K562 (cell line): Measurements from ENCODE around the gene MBD1. TPM values are rescaled to one million over a fixed set of nuclear protein-coding genes. Genes with fewer than 3 reads are reported as not detected.

ENCODE experiments used
- ATAC-seq: fragments of 200-7000 bp; cut with Tn5 transposase; 3 replicates; pipeline ENCODE4 v1.9.1; 2020; ENCODE audit warnings: moderate library complexity
- BruUV-seq: library from RNA; stranded (reverse); fragments of 400-500 nt; replicated peaks from 2 replicates; lab custom pipeline; 2021; lab: Mats Ljungman, UMichigan
- CTCF ChIA-PET: fragments of 300-600 bp; formaldehyde crosslinking; extraction: SDS; loops from one replicate; lab custom pipeline; 2021; ENCODE audit warnings: low intra/inter-chr PET ratio; lab: Yijun Ruan, JAX
- POLR2A ChIA-PET: fragments of 300-600, 350-650 bp; sonication (Branson Sonifier 250); formaldehyde crosslinking; extraction: SDS; loops from one replicate; lab custom pipeline; 2021; ENCODE audit warnings: antibody characterized with exemption, inconsistent platforms; lab: Yijun Ruan, JAX
- DNase-seq, 4 experiments: peaks; one replicate each; pipeline versions ENCODE4 v3.0.0 to v3.0.0-alpha.2; 2011 to 2018; ENCODE audit warnings: low spot score in 3 of 4, mixed read lengths in 3 of 4; ENCODE audit errors: extremely low read depth in 1 of 4
- FAIRE-seq: peaks from 2 replicates; lab custom pipeline; 2011; peaks lifted over from hg19 to GRCh38; lab: Jason Lieb, UNC
- H2AFZ ChIP-seq: 2 replicates; pipeline ENCODE4 v1.6.0; 2011; ENCODE audit warnings: low read depth, low read length, control low read depth, inconsistent platforms
- H3K27ac ChIP-seq: fragments of 200-600 bp; 3 replicates; pipeline ENCODE4 v1.8.0; 2011; ENCODE audit warnings: low read depth, mild to moderate bottlenecking, control low read depth, inconsistent platforms, low read length, moderate library complexity, mixed read lengths; ENCODE audit errors: extremely low read depth
- H3K27me3 ChIP-seq, 2 experiments: fragments of 300-600 bp in 1 of 2; 2 replicates in 1 of 2; 3 replicates in 1 of 2; pipeline versions ENCODE4 v1.6.0 to v1.8.0; 2011; ENCODE audit warnings: inconsistent platforms in 2 of 2, low read length in 2 of 2, mild to moderate bottlenecking in 1 of 2, mixed read lengths in 1 of 2, moderate library complexity in 1 of 2; ENCODE audit not compliant: control insufficient read depth in 2 of 2, insufficient read depth in 2 of 2
- H3K36me3 ChIP-seq: fragments of 300-600 bp; 3 replicates; pipeline ENCODE4 v1.8.0; 2011; ENCODE audit warnings: mild to moderate bottlenecking, low read length, inconsistent platforms; ENCODE audit not compliant: control insufficient read depth, insufficient read depth
- H3K4me1 ChIP-seq, 2 experiments: fragments of 200-600 bp in 1 of 2; replicated peaks in 1 of 2; 2 replicates in 1 of 2; 3 replicates in 1 of 2; pipeline versions ENCODE4 v1.5.1 to v1.8.0; 2011; ENCODE audit warnings: inconsistent platforms in 2 of 2, low read length in 2 of 2, mild to moderate bottlenecking in 1 of 2, mixed read lengths in 1 of 2, moderate library complexity in 1 of 2; ENCODE audit not compliant: control insufficient read depth in 2 of 2, insufficient read depth in 2 of 2
- H3K4me2 ChIP-seq: 2 replicates; pipeline ENCODE4 v1.6.1; 2011; ENCODE audit warnings: low read length, control low read depth, inconsistent platforms, mixed read lengths; ENCODE audit not compliant: insufficient read depth
- H3K4me3 ChIP-seq: fragments of 200-600 bp; sonication (generic), shearing (Covaris generic); 2 replicates; pipeline ENCODE4 v1.5.1; 2016; ENCODE audit warnings: control low read depth, inconsistent platforms
- H3K79me2 ChIP-seq: fragments of 200-600 bp; 3 replicates; pipeline ENCODE4 v1.8.0; 2011; ENCODE audit warnings: low read length, inconsistent platforms; ENCODE audit not compliant: control insufficient read depth, insufficient read depth
- H3K9ac ChIP-seq, 2 experiments: 2 replicates each; pipeline versions ENCODE4 v1.6.0 to v1.6.1; 2011; ENCODE audit warnings: low read depth in 2 of 2, low read length in 2 of 2, control low read depth in 1 of 2, inconsistent platforms in 1 of 2, mild to moderate bottlenecking in 1 of 2, mixed read lengths in 1 of 2; ENCODE audit not compliant: insufficient read depth in 1 of 2
- H3K9me1 ChIP-seq: one replicate; pipeline ENCODE4 v1.6.0; 2011; ENCODE audit warnings: inconsistent platforms, mild to moderate bottlenecking, low read length, moderate library complexity; ENCODE audit not compliant: control insufficient read depth, insufficient read depth
- H3K9me3 ChIP-seq: replicated peaks from 2 replicates; pipeline ENCODE4 v1.5.1; 2011; ENCODE audit warnings: low read depth, low read length, inconsistent platforms; ENCODE audit not compliant: control insufficient read depth, insufficient read depth
- H4K20me1 ChIP-seq: replicated peaks from 2 replicates; pipeline ENCODE4 v1.6.1; 2011; ENCODE audit warnings: low read length, inconsistent platforms, mixed read lengths; ENCODE audit not compliant: control insufficient read depth, insufficient read depth
- DIDO1 ChIP-seq: fragments of 450-650 bp; IDR thresholded peaks from 2 replicates; pipeline ENCODE4 v1.6.1; 2016; ENCODE audit warnings: low read depth, missing biosample characterization, missing genetic modification characterization
- ESRRB ChIP-seq: fragments of 250-450 bp; sonication (Bioruptor Pico); IDR thresholded peaks from 2 replicates; pipeline ENCODE4 v1.5.0; 2020; ENCODE audit warnings: mild to moderate bottlenecking, moderate library complexity, borderline replicate concordance
- GABPA ChIP-seq: fragments of 200-800 bp; sonication (Bioruptor generic); conservative IDR thresholded peaks from 2 replicates; pipeline ENCODE4 v1.6.1; 2016; ENCODE audit warnings: low read depth, missing genetic modification characterization, missing compliant biosample characterization
- HNRNPH1 ChIP-seq: fragments of 200-400 bp; formaldehyde crosslinking; optimal IDR thresholded peaks from 2 replicates; pipeline ENCODE3; 2017; ENCODE audit warnings: low read depth, mild to moderate bottlenecking, low read length, moderate library complexity
- KAT8 ChIP-seq: fragments of 450-650 bp; IDR thresholded peaks from 2 replicates; pipeline ENCODE4 v1.6.1; 2016; ENCODE audit warnings: low read depth, mild to moderate bottlenecking
- NFIC ChIP-seq: fragments of 450-650 bp; IDR thresholded peaks from 2 replicates; pipeline ENCODE4 v1.6.1; 2017; ENCODE audit warnings: mild to moderate bottlenecking, inconsistent platforms
- NR2C2 ChIP-seq, 2 experiments: fragments of 200-800 bp in 1 of 2; sonication (Bioruptor generic) in 1 of 2; sonication (generic) in 1 of 2; formaldehyde crosslinking in 1 of 2; IDR thresholded peaks; 2 replicates each; pipeline versions ENCODE4 v1.6.1 to v1.8.0; 2016 to 2022; ENCODE audit warnings: mild to moderate bottlenecking in 1 of 2, missing compliant biosample characterization in 1 of 2, missing genetic modification characterization in 1 of 2, missing genetic modification reagents in 1 of 2
- PCBP2 ChIP-seq: fragments of 200-400 bp; formaldehyde crosslinking; IDR thresholded peaks from 2 replicates; pipeline ENCODE4 v1.6.1; 2018; ENCODE audit warnings: low read length, low read depth, mild to moderate bottlenecking, moderate library complexity; ENCODE audit not compliant: poor library complexity, severe bottlenecking
- SETDB1 ChIP-seq: IDR thresholded peaks from one replicate; pipeline ENCODE4 v1.6.1; 2012; ENCODE audit warnings: low read length, control low read depth, inconsistent platforms
- SP2 ChIP-seq: IDR thresholded peaks from 2 replicates; pipeline ENCODE4 v1.6.1; 2011; ENCODE audit warnings: mild to moderate bottlenecking, low read depth, low read length, moderate library complexity; ENCODE audit not compliant: poor library complexity, severe bottlenecking; ENCODE audit errors: extremely low read depth
- WGBS: fragments of 100-300 bp; shearing (Covaris generic); methylation state at CpG from one replicate; pipeline ENCODE4 v1.1.6; 2016; ENCODE audit warnings: low coverage, mixed read lengths; ENCODE audit not compliant: insufficient coverage; ENCODE audit errors: missing lambda C conversion rate; 5-methylcytosine and 5-hydroxymethylcytosine counted together
- in situ Hi-C: fragments of 300-500 bp; cut with MboI; formaldehyde crosslinking; loops from 4 replicates; pipeline ENCODE4 v1.15.0; 2018; ENCODE audit warnings: inconsistent platforms, mixed read lengths
- intact Hi-C: fragments of 100-400 bp; cut with micrococcal nuclease; formaldehyde crosslinking; loops from 2 replicates; pipeline ENCODE4 v1.14.2; 2022
- polyA plus RNA-seq, 8 experiments: library from polyadenylated mRNA; depleted of rRNA in 4 of 8; stranded (reverse) in 5 of 8; unstranded in 3 of 8; fragments of >200 nt; fragmentation: Nextera tagmentation in 2 of 8; fragmentation: Illumina TruSeq in 1 of 8; extraction: Ambion mirVana in 2 of 8; extraction: Trizol in 1 of 8; gene quantifications; 2 replicates each; pipeline versions ENCODE4 v1.2.1 to v1.2.3, GENCODE V29; 2011 to 2014; ENCODE audit warnings: inconsistent platforms in 1 of 8, missing spikeins in 1 of 8
- total RNA-seq, 7 experiments: library from RNA; depleted of rRNA in 6 of 7; stranded (reverse); fragments of >200 nt in 6 of 7; fragmentation: Illumina TruSeq in 2 of 7; extraction: Trizol in 2 of 7; gene quantifications; 2 replicates each; pipeline versions ENCODE4 v1.2.1 to v1.2.3, GENCODE V29; 2011 to 2021; ENCODE audit warnings: low replicate concordance in 1 of 7
- TF ChIP-seq, protein P1 (sequence below): IDR thresholded peaks from 3 replicates; pipeline ENCODE4 v1.6.1; 2011; ENCODE audit warnings: borderline replicate concordance, mild to moderate bottlenecking; ENCODE audit not compliant: insufficient read length, insufficient read depth
- TF ChIP-seq, protein P2 (sequence below): fragments of 250-450 bp; sonication (Bioruptor Pico); IDR thresholded peaks from 2 replicates; pipeline ENCODE4 v1.8.0; 2022; ENCODE audit warnings: moderate library complexity, mild to moderate bottlenecking, inconsistent platforms

The MBD1 gene
- total and polyA plus RNA-seq, 9 of the 15 experiments (the other 6 are each of a cell fraction or from before 2014, with no cell fraction given): 3.0 to 59.7 (median 31.7) TPM

DNA sequence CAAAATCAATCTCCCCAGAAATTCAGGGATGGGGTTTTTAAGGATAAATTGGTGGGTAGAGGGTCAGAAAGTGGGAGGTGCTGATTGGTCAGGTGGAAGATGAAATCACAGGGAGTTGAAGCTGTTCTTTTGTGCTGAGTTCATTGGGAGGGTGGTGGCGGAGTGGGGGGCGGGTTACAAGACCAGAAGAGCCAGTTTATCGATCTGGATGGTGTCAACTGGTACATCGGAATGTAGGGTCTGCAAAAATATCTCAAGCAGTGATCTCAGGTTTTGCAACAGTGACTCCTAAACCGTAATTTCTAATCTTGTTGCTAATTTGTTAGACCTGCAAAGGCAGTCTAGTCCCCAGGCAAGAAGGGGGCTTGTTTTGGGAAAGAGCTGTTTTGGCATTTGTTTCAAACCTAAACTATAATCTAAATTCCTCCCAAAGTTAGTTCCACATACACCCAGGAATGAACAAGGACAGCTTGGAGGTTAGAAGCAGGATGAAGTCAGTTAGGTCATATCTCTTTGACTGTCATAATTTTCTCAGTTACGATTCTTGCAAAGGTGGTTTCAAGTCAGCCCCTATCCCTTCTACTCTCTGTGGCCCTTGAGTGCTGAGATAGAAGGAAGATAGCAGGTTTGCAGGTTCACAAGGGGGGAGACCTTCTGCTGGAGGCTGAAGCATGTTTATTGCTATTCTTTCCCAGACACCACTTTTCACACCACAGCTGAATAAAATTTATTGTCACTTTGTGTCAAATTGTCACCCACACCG is 18.5 kb upstream of the MBD1 start:
- Histone ChIP-seq H3K9ac (no peak overlapping the region), H4K20me1 (no peaks in the 10 kb centered on the region), H3K4me2 (no peak overlapping the region), H3K9me1 (no peaks in the 10 kb centered on the region), H3K4me3 (no peak overlapping the region), H3K79me2 (no peaks in the 10 kb centered on the region), H3K9me3 (no peaks in the 10 kb centered on the region; the same call in 1 of the 2 replicates), H2AFZ (peak overlapping the region; percentile 7; the same call in 1 of the 2 replicates), H3K4me1 (peaks cover 3 to 6% of the 10 kb centered on the region in 2 experiments; a peak in 2 of 5 replicates), H3K27ac (no peak overlapping the region), H3K36me3 (no peaks in the 10 kb centered on the region), H3K27me3 (no peaks in the 10 kb centered on the region)
- POLR2A ChIA-PET: no interaction called here
- WGBS: 25% methylated on average over 7 of the region's 7 CpGs
- no peak for DNase-seq
- CTCF ChIA-PET: no interaction called here
- in situ Hi-C loops (no loop called here), intact Hi-C loops (no loop called here)
- BruUV-seq: no TSS peak
- no peak for TF ChIP-seq DIDO1 (tag)
- no peak for TF ChIP-seq NFIC
- TF ChIP-seq SP2: no peak
- TF ChIP-seq GABPA (tag): no peak
- no peak for TF ChIP-seq SETDB1
- no peak for TF ChIP-seq NR2C2 (CRISPR knock-in tag; IDR thresholded peaks at IDR 0.05)
- TF ChIP-seq NR2C2 (tag; IDR thresholded peaks at IDR 0.05): no peak
- no peak for TF ChIP-seq PCBP2
- TF ChIP-seq KAT8: no peak
- TF ChIP-seq, protein P1, sequence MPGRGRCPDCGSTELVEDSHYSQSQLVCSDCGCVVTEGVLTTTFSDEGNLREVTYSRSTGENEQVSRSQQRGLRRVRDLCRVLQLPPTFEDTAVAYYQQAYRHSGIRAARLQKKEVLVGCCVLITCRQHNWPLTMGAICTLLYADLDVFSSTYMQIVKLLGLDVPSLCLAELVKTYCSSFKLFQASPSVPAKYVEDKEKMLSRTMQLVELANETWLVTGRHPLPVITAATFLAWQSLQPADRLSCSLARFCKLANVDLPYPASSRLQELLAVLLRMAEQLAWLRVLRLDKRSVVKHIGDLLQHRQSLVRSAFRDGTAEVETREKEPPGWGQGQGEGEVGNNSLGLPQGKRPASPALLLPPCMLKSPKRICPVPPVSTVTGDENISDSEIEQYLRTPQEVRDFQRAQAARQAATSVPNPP: no peak
- no peak for TF ChIP-seq ESRRB (CRISPR knock-in tag)
- TF ChIP-seq HNRNPH1: no peak
- TF ChIP-seq, protein P2, sequence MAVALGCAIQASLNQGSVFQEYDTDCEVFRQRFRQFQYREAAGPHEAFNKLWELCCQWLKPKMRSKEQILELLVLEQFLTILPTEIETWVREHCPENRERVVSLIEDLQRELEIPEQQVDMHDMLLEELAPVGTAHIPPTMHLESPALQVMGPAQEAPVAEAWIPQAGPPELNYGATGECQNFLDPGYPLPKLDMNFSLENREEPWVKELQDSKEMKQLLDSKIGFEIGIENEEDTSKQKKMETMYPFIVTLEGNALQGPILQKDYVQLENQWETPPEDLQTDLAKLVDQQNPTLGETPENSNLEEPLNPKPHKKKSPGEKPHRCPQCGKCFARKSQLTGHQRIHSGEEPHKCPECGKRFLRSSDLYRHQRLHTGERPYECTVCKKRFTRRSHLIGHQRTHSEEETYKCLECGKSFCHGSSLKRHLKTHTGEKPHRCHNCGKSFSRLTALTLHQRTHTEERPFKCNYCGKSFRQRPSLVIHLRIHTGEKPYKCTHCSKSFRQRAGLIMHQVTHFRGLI (CRISPR knock-in tag): no peak
- no peak for ATAC-seq
- FAIRE-seq: no peak
